Ovary (tissue), 9 donors: Measurements from ENCODE around the gene SGCA. TPM values are rescaled to one million over a fixed set of nuclear protein-coding genes. Genes with fewer than 3 reads are reported as not detected.

Experiments
- DNase-seq, 5 donors: peaks; one replicate each; pipeline ENCODE4 v3.0.0-alpha.2; 2019 to 2020
- H3K27ac ChIP-seq, 2 donors: fragments of 200-600 bp; one replicate each; pipeline versions ENCODE4 v1.5.1 to v1.8.0; 2019 to 2022
- H3K27me3 ChIP-seq: fragments of 200-600 bp; one replicate; pipeline ENCODE4 v1.8.0; 2022
- H3K36me3 ChIP-seq: fragments of 200-600 bp; sonication (generic); one replicate; pipeline ENCODE4 v1.5.1; 2019
- H3K4me1 ChIP-seq: one replicate; pipeline ENCODE4 v1.8.1; 2013; ENCODE audit warnings: mild to moderate bottlenecking, moderate library complexity; ENCODE audit not compliant: insufficient read depth
- H3K4me3 ChIP-seq: fragments of 200-600 bp; sonication (generic); one replicate; pipeline ENCODE4 v1.5.1; 2017
- H3K9me3 ChIP-seq, 2 donors: fragments of 200-600 bp in 1 of 2; sonication (generic) in 1 of 2; one replicate each; pipeline versions ENCODE4 v1.5.1 to v1.8.1; 2013 to 2019; ENCODE audit warnings: mild to moderate bottlenecking in 1 of 2, moderate library complexity in 1 of 2
- EP300 ChIP-seq: sonication (generic); formaldehyde crosslinking; IDR thresholded peaks from one replicate; pipeline ENCODE4 v1.6.1; 2017; ENCODE audit warnings: antibody characterized with exemption
- POLR2A ChIP-seq: fragments of 450-650 bp; IDR thresholded peaks from one replicate; pipeline ENCODE4 v1.6.1; 2017; ENCODE audit warnings: antibody characterized with exemption, mild to moderate bottlenecking, moderate library complexity
- WGBS, 3 donors: extraction: QIAGEN DNeasy Blood & Tissue Kit in 1 of 3; methylation state at CpG; one replicate each; pipeline versions ENCODE4 v1.1.5 to v1.1.7; 2013 to 2017; 5-methylcytosine and 5-hydroxymethylcytosine counted together
- intact Hi-C, 4 donors: fragments of 100-400 bp; cut with DNase I; formaldehyde crosslinking; loops; one replicate each; pipeline versions ENCODE4 v1.11.0 to v1.15.1; 2022 to 2023
- polyA plus RNA-seq, 2 donors: library from polyadenylated mRNA; stranded (reverse); fragments of 200-250 nt in 1 of 2; fragments of 350-450 nt in 1 of 2; fragmentation: Illumina TruSeq in 1 of 2; extraction: RNeasy Lipid Tissue Mini Kit (QIAGEN cat#74804) in 1 of 2; gene quantifications; one replicate each; pipeline ENCODE4 v1.2.3, GENCODE V29; 2013 to 2014
- total RNA-seq, 7 donors: library from RNA; depleted of rRNA in 2 of 7; stranded (reverse); fragments of >200 nt in 2 of 7; fragmentation: NEBNext Ultra II Directional in 3 of 7; extraction: Animal tissue kit (Norgen Biotek cat#: 25700) in 3 of 7; gene quantifications; one replicate each; pipeline versions ENCODE4 v1.1.0 to v1.2.4, GENCODE V29; 2016 to 2023
- TF ChIP-seq, protein P1 (sequence below), 3 donors: fragments of 450-650 bp in 2 of 3; fragments of 200-600 bp in 1 of 3; IDR thresholded peaks; one replicate each; pipeline versions ENCODE4 v1.5.1 to v1.8.0; 2016 to 2022; ENCODE audit warnings: antibody characterized with exemption in 3 of 3, mild to moderate bottlenecking in 1 of 3
- donor health status: DM: no; HTN: no; CAD: no; lungs with moderate emphysema.
- donor health status: DM: no; HTN: no; CAD: no.
- donor health status: Bipolar disorder and iron deficiency.
- donor health status: DM: yes; HTN: yes; CAD: no.
- donor health status: DM: no; HTN: no; CAD: no.
- donor health status: DM: yes; HTN: yes; CAD: no.

Gene SGCA
- total and polyA plus RNA-seq, 9 donors, result 0.48 to 3.4 (median 2.2) TPM

DNA sequence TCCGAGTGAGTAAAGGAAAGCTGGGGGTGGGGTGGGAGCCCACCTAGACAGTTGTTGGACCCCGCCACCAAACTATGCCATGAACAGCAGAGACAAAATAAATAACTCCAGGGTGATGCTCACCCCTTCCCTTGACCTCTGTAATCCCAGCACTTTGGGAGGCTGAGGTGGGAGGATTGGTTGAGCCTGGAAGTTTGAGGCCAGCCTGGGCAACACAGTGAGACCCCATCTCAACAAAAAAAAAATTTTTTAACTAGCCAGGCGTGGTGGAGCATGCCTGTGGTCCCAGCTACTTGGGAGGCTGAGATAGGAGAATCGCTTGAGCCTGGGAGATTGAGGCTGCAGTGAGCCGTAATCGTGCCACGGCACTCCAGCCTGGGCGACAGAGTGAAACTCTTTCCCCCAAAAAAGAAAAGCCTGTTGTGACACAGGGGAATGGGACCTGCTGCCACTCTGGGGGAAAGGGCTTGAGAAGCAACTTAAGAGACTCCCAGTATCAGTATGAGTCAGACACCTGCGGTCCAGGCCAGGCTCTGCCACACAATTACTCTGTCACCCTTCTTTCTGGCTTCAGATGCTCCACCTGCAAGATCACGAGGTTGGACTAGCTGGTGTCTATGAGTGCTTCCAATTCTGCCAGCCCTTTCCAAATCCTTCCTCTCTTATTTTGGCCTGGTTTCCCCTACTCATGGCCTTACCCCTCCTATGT is 5.0 kb downstream of the SGCA start:
- no peak overlapping the region for H3K27ac ChIP-seq
- TF ChIP-seq, protein P1, sequence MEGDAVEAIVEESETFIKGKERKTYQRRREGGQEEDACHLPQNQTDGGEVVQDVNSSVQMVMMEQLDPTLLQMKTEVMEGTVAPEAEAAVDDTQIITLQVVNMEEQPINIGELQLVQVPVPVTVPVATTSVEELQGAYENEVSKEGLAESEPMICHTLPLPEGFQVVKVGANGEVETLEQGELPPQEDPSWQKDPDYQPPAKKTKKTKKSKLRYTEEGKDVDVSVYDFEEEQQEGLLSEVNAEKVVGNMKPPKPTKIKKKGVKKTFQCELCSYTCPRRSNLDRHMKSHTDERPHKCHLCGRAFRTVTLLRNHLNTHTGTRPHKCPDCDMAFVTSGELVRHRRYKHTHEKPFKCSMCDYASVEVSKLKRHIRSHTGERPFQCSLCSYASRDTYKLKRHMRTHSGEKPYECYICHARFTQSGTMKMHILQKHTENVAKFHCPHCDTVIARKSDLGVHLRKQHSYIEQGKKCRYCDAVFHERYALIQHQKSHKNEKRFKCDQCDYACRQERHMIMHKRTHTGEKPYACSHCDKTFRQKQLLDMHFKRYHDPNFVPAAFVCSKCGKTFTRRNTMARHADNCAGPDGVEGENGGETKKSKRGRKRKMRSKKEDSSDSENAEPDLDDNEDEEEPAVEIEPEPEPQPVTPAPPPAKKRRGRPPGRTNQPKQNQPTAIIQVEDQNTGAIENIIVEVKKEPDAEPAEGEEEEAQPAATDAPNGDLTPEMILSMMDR (IDR thresholded peaks at IDR 0.05), result no peak
- TF ChIP-seq POLR2A (no peak), EP300 (no peak)
- DNase-seq, result no peak
- peaks cover 13% of the 10 kb centered on the region for H3K4me1 ChIP-seq
- H3K27me3 ChIP-seq, result no peaks in the 10 kb centered on the region
- no peak overlapping the region for H3K4me3 ChIP-seq
- WGBS, 3 donors, result 91 to 96% (median 94%) methylated on average over 10 of the region's 10 CpGs
- no peaks in the 10 kb centered on the region for H3K36me3 ChIP-seq
- intact Hi-C loops, result loop anchor here in 1 of 4 donors (10.0 kb wide), 1 partner anchor 104 kb away; the partner anchor contains the start of gene TMEM92
- H3K9me3 ChIP-seq, result no peaks in the 10 kb centered on the region

DNA sequence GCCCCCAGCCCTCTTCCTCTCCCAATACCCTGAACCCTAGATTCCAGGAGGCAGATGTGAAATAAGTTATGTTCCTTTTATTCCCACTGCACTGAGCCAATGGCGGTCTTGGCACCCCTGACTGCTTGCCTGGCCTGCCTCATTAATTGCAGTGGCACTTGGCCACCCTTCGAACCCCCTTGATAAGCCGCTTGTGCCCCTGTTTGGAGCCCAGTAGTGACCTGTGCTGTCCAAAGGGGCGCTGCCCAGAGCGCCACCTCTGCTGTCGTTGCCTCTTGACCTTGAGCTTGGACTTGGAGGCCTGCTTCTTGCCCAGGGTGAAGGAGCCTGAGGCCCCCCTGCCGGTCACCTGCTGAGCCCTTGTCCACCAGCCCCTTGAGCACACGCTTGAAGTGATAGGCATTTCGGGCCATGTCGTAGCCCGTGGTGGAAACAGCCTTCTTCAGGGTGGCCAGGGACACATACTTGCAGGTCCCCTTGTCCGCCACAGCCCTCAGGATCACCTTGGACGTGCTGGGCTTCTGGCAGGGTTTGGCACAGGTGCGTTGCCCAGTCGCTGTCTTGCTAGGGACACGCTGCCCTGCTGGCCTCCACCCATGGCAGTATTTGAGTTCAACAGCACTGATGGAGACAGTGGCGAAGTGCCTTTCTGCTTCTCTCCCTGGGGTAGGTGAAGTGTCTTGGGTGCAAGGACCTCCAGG is 5.7 kb downstream of the SGCA start:
- H3K9me3 ChIP-seq, result no peaks in the 10 kb centered on the region
- TF ChIP-seq, protein P1 (IDR thresholded peaks at IDR 0.05), result no peak
- TF ChIP-seq EP300 (no peak), POLR2A (no peak)
- no peaks in the 10 kb centered on the region for H3K27me3 ChIP-seq
- H3K27ac ChIP-seq, result no peak overlapping the region
- H3K4me1 ChIP-seq, result peaks cover 14% of the 10 kb centered on the region
- intact Hi-C loops, result loop anchor here in 1 of 4 donors (10.0 kb wide), 1 partner anchor 103 kb away; the partner anchor contains the start of gene TMEM92
- H3K36me3 ChIP-seq, result no peaks in the 10 kb centered on the region
- DNase-seq, result no peak
- no peak overlapping the region for H3K4me3 ChIP-seq
- 89 to 95% (median 90%) methylated on average over 17 of the region's 17 CpGs for WGBS, 3 donors

DNA sequence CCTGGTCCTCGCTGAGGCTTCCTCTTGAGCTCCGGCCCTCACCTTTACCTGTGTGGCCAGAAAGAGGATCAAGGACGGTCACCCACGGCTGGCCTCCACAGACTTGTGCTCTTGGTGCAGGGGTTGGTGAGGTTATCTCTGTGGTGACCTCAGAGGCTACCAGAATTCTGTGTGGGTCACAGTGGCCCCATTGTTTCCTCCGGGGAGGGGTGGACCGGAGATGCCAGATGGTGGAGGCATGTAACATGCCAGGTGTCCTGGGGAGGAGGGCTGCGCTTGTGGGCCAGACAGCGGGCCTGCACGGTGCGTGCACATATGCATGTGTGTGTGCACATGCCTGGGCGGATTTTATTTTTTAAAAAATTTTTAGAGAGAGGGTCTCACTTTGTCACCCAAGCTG is 6.3 kb downstream of the SGCA start:
- no peak for DNase-seq
- peaks cover 18% of the 10 kb centered on the region for H3K4me1 ChIP-seq
- H3K9me3 ChIP-seq, result no peaks in the 10 kb centered on the region
- H3K36me3 ChIP-seq, result no peaks in the 10 kb centered on the region
- WGBS, 3 donors, result 86 to 89% (median 89%) methylated on average over 11 of the region's 11 CpGs
- H3K27me3 ChIP-seq, result no peaks in the 10 kb centered on the region
- intact Hi-C loops, result loop anchor here in 1 of 4 donors (10.0 kb wide), 1 partner anchor 103 kb away; the partner anchor contains the start of gene TMEM92
- TF ChIP-seq, protein P1 (IDR thresholded peaks at IDR 0.05), result no peak
- no peak for TF ChIP-seq POLR2A
- TF ChIP-seq EP300, result no peak
- no peak overlapping the region for H3K27ac ChIP-seq
- H3K4me3 ChIP-seq, result no peak overlapping the region

DNA sequence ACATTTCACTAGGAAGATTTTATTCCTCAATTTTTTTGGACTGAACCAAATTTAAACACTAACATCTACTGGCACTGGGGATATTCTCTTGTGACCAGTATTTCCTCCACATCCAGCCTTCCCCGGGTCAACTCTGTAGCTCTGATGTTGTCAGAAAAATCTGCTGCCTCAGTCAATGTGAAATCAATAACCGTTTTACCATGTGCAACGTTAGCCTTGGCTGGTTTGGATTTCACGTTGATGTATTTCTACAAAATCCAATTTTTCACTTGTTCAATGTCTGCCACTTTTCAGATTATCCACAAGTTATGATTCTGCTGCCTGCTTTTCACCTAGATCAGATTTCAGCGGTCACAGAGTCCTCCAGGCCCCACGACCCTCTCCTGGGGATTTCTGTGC is 7.1 kb downstream of the SGCA start:
- Histone ChIP-seq H3K9me3 (no peaks in the 10 kb centered on the region), H3K4me3 (no peak overlapping the region), H3K36me3 (no peaks in the 10 kb centered on the region), H3K27ac (peak overlapping the region; percentile 50 to 58), H3K4me1 (peaks cover 25% of the 10 kb centered on the region), H3K27me3 (no peaks in the 10 kb centered on the region)
- intact Hi-C loops, result loop anchor here in 1 of 4 donors (10.0 kb wide), 1 partner anchor 102 kb away; the partner anchor contains the start of gene TMEM92
- no peak for DNase-seq
- TF ChIP-seq POLR2A, result no peak
- TF ChIP-seq, protein P1 (IDR thresholded peaks at IDR 0.05), result no peak
- TF ChIP-seq EP300, result no peak
- whole genome bisulfite sequencing, 3 donors, result 51 to 53% (median 52%) methylated on average over 6 of the region's 6 CpGs
